Astrocyte (in vitro differentiated cells and primary cell): ENCODE data around the gene ZBTB47. TPM values are rescaled to one million over a fixed set of nuclear protein-coding genes. Genes with fewer than 3 reads are reported as not detected.

Experiments
- DNase-seq: peaks from one replicate; pipeline ENCODE4 v3.0.0-alpha.2; 2010; ENCODE audit warnings: low read depth
- FAIRE-seq: peaks from 2 replicates; lab custom pipeline; 2011; peaks lifted over from hg19 to GRCh38; lab: Jason Lieb, UNC
- H2AFZ ChIP-seq: 2 replicates; pipeline ENCODE4 v1.6.0; 2012; ENCODE audit warnings: low read depth, low read length, inconsistent platforms
- H3K27ac ChIP-seq: 2 replicates; pipeline ENCODE4 v1.5.1; 2011; ENCODE audit warnings: low read depth, low read length, inconsistent platforms
- H3K27me3 ChIP-seq: 2 replicates; pipeline ENCODE4 v1.6.0; 2011; ENCODE audit warnings: low read length, inconsistent platforms; ENCODE audit not compliant: insufficient read depth
- H3K36me3 ChIP-seq: 2 replicates; pipeline ENCODE4 v1.5.1; 2011; ENCODE audit warnings: low read length, inconsistent platforms; ENCODE audit not compliant: insufficient read depth
- H3K4me1 ChIP-seq: 2 replicates; pipeline ENCODE4 v1.5.1; 2011; ENCODE audit warnings: low read length, inconsistent platforms; ENCODE audit not compliant: insufficient read depth
- H3K4me2 ChIP-seq: 2 replicates; pipeline ENCODE4 v1.6.0; 2012; ENCODE audit warnings: low read length, inconsistent platforms
- H3K4me3 ChIP-seq: 2 replicates; pipeline ENCODE4 v1.5.1; 2011; ENCODE audit warnings: low read depth, mild to moderate bottlenecking, low read length, inconsistent platforms; ENCODE audit not compliant: insufficient read depth
- H3K79me2 ChIP-seq: 2 replicates; pipeline ENCODE4 v1.6.0; 2012; ENCODE audit warnings: mild to moderate bottlenecking, low read length, inconsistent platforms; ENCODE audit not compliant: insufficient read depth
- H3K9ac ChIP-seq: 2 replicates; pipeline ENCODE4 v1.6.0; 2012; ENCODE audit warnings: mild to moderate bottlenecking, low read length, inconsistent platforms
- H3K9me3 ChIP-seq: 2 replicates; pipeline ENCODE4 v1.5.1; 2012; ENCODE audit warnings: low read depth, mild to moderate bottlenecking, low read length, inconsistent platforms; ENCODE audit not compliant: insufficient read depth
- H4K20me1 ChIP-seq: 2 replicates; pipeline ENCODE4 v1.6.0; 2012; ENCODE audit warnings: low read length, inconsistent platforms; ENCODE audit not compliant: insufficient read depth
- H3K27ac Mint-ChIP-seq: one replicate; pipeline ENCODE4 v1.8.0; 2021; ENCODE audit warnings: mild to moderate bottlenecking, mixed read lengths; ENCODE audit not compliant: unreplicated experiment
- H3K27me3 Mint-ChIP-seq: one replicate; pipeline ENCODE4 v1.8.0; 2021; ENCODE audit warnings: low read depth, mixed read lengths; ENCODE audit not compliant: unreplicated experiment
- H3K36me3 Mint-ChIP-seq: one replicate; pipeline ENCODE4 v1.8.0; 2021; ENCODE audit warnings: low read depth, mixed read lengths; ENCODE audit not compliant: unreplicated experiment
- H3K4me1 Mint-ChIP-seq: one replicate; pipeline ENCODE4 v1.8.0; 2021; ENCODE audit warnings: low read depth, mixed read lengths; ENCODE audit not compliant: unreplicated experiment
- H3K4me3 Mint-ChIP-seq: one replicate; pipeline ENCODE4 v1.8.0; 2021; ENCODE audit warnings: mild to moderate bottlenecking, moderate library complexity, mixed read lengths; ENCODE audit not compliant: unreplicated experiment
- H3K9me3 Mint-ChIP-seq: one replicate; pipeline ENCODE4 v1.8.0; 2021; ENCODE audit warnings: mild to moderate bottlenecking, mixed read lengths; ENCODE audit not compliant: unreplicated experiment
- CTCF ChIP-seq: IDR thresholded peaks from 2 replicates; pipeline ENCODE4 v1.5.1; 2011; ENCODE audit warnings: low read depth, mild to moderate bottlenecking, inconsistent platforms, low read length, moderate library complexity; ENCODE audit not compliant: insufficient read depth
- EZH2 ChIP-seq: IDR thresholded peaks from 2 replicates; pipeline ENCODE4 v1.6.1; 2012; ENCODE audit warnings: mild to moderate bottlenecking, low read length, inconsistent platforms; ENCODE audit not compliant: insufficient read depth
- total RNA-seq: library from RNA; stranded (reverse); gene quantifications from 2 replicates; pipeline ENCODE4 v1.2.1, GENCODE V29; 2021

The ZBTB47 gene
- total RNA-seq, 1 donor from 2014 or later, result 9.3 TPM

- DNase-seq (no peak), FAIRE-seq (no peak)
- H3K4me1 ChIP-seq, result peaks cover 14% of the 10 kb centered on the region
- peaks cover 15% of the 10 kb centered on the region for H3K27me3 ChIP-seq
- H3K9me3 ChIP-seq, result peaks cover 4% of the 10 kb centered on the region
- H3K4me3 Mint-ChIP-seq, result no peak overlapping the region
- no peak overlapping the region for H3K27ac ChIP-seq
- peaks cover 16% of the 10 kb centered on the region for H3K4me1 Mint-ChIP-seq
- no peaks in the 10 kb centered on the region for H3K36me3 ChIP-seq
- H3K36me3 Mint-ChIP-seq, result peaks cover 3% of the 10 kb centered on the region
- no peaks in the 10 kb centered on the region for H3K79me2 ChIP-seq
- TF ChIP-seq EZH2, result no peak
- no peak for TF ChIP-seq CTCF
- H3K27ac Mint-ChIP-seq, result no peak overlapping the region
- H3K27me3 Mint-ChIP-seq, result peaks cover 7% of the 10 kb centered on the region
- H3K9ac ChIP-seq, result no peak overlapping the region
- no peaks in the 10 kb centered on the region for H4K20me1 ChIP-seq
- no peak overlapping the region for H3K4me3 ChIP-seq
- H3K9me3 Mint-ChIP-seq, result peaks cover 7% of the 10 kb centered on the region
- H2AFZ ChIP-seq, result no peak overlapping the region
- no peak overlapping the region for H3K4me2 ChIP-seq
Measured at GRCh38 chr3:42682301-42683070, 29.0 kb downstream of the ZBTB47 start.

GRCh38 chr3:42683875-42684598 is 30.5 kb downstream of the ZBTB47 start:
- TF ChIP-seq CTCF, result no peak
- TF ChIP-seq EZH2, result no peak
- H3K27me3 Mint-ChIP-seq, result peaks cover 8% of the 10 kb centered on the region
- Histone ChIP-seq H3K9me3 (peaks cover 4% of the 10 kb centered on the region), H3K4me2 (peak overlapping the region; percentile 61), H2AFZ (no peak overlapping the region), H3K4me3 (no peak overlapping the region), H3K27ac (no peak overlapping the region), H3K9ac (no peak overlapping the region), H4K20me1 (no peaks in the 10 kb centered on the region), H3K36me3 (no peaks in the 10 kb centered on the region), H3K27me3 (peaks cover 15% of the 10 kb centered on the region), H3K79me2 (no peaks in the 10 kb centered on the region), H3K4me1 (peaks cover 14% of the 10 kb centered on the region)
- DNase-seq (peak; percentile 92), FAIRE-seq (peak; percentile 9)
- H3K36me3 Mint-ChIP-seq, result peaks cover 3% of the 10 kb centered on the region
- no peak overlapping the region for H3K4me3 Mint-ChIP-seq
- peaks cover 5% of the 10 kb centered on the region for H3K9me3 Mint-ChIP-seq
- H3K27ac Mint-ChIP-seq, result peak overlapping the region; percentile 83
- peaks cover 16% of the 10 kb centered on the region for H3K4me1 Mint-ChIP-seq
